Right atrium auricular region (tissue), 2 donors: ENCODE data around the gene UBE2E2. TPM values are rescaled to one million over a fixed set of nuclear protein-coding genes. Genes with fewer than 3 reads are reported as not detected.
"Not testable (repeated sequence)": the region's sequence is repeated elsewhere in the genome, so short reads cannot be mapped to it uniquely, and the experiment has no call there.

Experiments
- DNase-seq: peaks from one replicate; pipeline ENCODE4 v3.0.0-alpha.2; 2019; ENCODE audit warnings: low spot score
- H3K27ac ChIP-seq, 2 donors: fragments of 200-600 bp; sonication (generic); 1 replicate in 1 of 2; 2 replicates in 1 of 2; pipeline ENCODE4 v1.5.1; 2016 to 2019
- H3K27me3 ChIP-seq, 2 donors: fragments of 200-600 bp; sonication (generic); one replicate each; pipeline versions ENCODE4 v1.5.1 to v1.6.0; 2017 to 2019
- H3K36me3 ChIP-seq: fragments of 200-600 bp; sonication (generic); one replicate; pipeline ENCODE4 v1.5.1; 2016
- H3K4me1 ChIP-seq, 2 donors: fragments of 200-600 bp; sonication (generic); one replicate each; pipeline versions ENCODE4 v1.5.1 to v1.6.0; 2017 to 2019
- H3K4me3 ChIP-seq, 2 donors: fragments of 200-600 bp; sonication (generic); 1 replicate in 1 of 2; 2 replicates in 1 of 2; pipeline ENCODE4 v1.5.1; 2017 to 2019; ENCODE audit warnings: mild to moderate bottlenecking in 1 of 2, moderate library complexity in 1 of 2
- H3K9me3 ChIP-seq, 2 donors: fragments of 200-600 bp; sonication (generic); one replicate each; pipeline ENCODE4 v1.5.1; 2019
- total RNA-seq, 2 donors: library from RNA; depleted of rRNA; stranded (reverse); fragments of >200 nt; gene quantifications; one replicate each; pipeline ENCODE4 v1.1.0, GENCODE V29; 2016
- TF ChIP-seq, protein P1 (sequence below), 2 donors: fragments of 200-600 bp; sonication (generic); IDR thresholded peaks; one replicate each; pipeline ENCODE4 v1.5.1; 2019; ENCODE audit warnings: antibody characterized with exemption in 2 of 2

The UBE2E2 gene
- total RNA-seq, 2 donors from 2014 or later = 31.0 to 36.7 TPM

GRCh38 chr3:23333633-23334032 lies 130.5 kb downstream of the UBE2E2 start:
- no peaks in the 10 kb centered on the region for H3K27me3 ChIP-seq
- no peaks in the 10 kb centered on the region for H3K9me3 ChIP-seq
- no peak overlapping the region for H3K27ac ChIP-seq
- DNase-seq = no peak
- H3K4me1 ChIP-seq = peaks cover 0 to 6% of the 10 kb centered on the region in 2 donors
- TF ChIP-seq, protein P1, sequence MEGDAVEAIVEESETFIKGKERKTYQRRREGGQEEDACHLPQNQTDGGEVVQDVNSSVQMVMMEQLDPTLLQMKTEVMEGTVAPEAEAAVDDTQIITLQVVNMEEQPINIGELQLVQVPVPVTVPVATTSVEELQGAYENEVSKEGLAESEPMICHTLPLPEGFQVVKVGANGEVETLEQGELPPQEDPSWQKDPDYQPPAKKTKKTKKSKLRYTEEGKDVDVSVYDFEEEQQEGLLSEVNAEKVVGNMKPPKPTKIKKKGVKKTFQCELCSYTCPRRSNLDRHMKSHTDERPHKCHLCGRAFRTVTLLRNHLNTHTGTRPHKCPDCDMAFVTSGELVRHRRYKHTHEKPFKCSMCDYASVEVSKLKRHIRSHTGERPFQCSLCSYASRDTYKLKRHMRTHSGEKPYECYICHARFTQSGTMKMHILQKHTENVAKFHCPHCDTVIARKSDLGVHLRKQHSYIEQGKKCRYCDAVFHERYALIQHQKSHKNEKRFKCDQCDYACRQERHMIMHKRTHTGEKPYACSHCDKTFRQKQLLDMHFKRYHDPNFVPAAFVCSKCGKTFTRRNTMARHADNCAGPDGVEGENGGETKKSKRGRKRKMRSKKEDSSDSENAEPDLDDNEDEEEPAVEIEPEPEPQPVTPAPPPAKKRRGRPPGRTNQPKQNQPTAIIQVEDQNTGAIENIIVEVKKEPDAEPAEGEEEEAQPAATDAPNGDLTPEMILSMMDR (IDR thresholded peaks at IDR 0.05) = no peak
- no peak overlapping the region for H3K4me3 ChIP-seq
- no peaks in the 10 kb centered on the region for H3K36me3 ChIP-seq

GRCh38 chr3:23336853-23337252 lies 133.7 kb downstream of the UBE2E2 start:
- not testable (repeated sequence) for H3K27me3 ChIP-seq, H3K4me3 ChIP-seq, DNase-seq, H3K4me1 ChIP-seq, H3K9me3 ChIP-seq, H3K27ac ChIP-seq, H3K36me3 ChIP-seq

DNA sequence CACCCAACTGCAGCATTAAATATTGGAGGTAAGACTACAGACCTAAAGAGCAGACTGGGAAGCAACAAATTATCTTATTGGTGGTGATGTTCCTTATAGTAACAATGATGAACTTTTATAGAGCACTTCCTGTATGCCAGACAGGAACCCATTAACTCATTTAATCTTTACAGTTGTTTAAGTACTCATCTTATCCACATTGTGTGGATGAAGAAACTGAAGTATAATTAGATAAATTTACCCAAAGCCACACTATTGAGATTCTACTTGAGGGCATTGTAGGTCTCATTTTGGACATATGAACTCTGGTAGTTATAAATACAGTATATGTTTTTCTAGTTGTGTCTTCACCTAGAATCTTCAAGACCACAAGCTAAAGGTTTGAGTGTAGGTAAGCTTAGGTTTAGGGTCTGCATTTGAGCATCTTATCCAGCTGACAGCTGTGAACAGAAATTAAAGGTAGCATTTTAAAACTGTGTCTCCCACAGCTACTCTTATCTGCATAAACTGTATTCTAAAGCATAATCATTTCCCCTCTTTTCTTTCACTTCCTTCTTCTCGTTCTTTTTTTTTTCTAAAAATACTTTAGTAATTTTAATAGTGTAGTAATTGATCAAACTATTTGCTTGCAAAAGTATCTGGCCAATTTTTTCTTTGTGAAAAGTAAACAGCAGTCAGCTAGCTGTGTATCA lies 138.2 kb downstream of the UBE2E2 start:
- Histone ChIP-seq H3K4me1 (no peaks in the 10 kb centered on the region), H3K4me3 (no peak overlapping the region), H3K27ac (no peak overlapping the region), H3K9me3 (no peaks in the 10 kb centered on the region), H3K27me3 (no peaks in the 10 kb centered on the region), H3K36me3 (no peaks in the 10 kb centered on the region)
- TF ChIP-seq, protein P1 (IDR thresholded peaks at IDR 0.05) = no peak
- DNase-seq = no peak

DNA sequence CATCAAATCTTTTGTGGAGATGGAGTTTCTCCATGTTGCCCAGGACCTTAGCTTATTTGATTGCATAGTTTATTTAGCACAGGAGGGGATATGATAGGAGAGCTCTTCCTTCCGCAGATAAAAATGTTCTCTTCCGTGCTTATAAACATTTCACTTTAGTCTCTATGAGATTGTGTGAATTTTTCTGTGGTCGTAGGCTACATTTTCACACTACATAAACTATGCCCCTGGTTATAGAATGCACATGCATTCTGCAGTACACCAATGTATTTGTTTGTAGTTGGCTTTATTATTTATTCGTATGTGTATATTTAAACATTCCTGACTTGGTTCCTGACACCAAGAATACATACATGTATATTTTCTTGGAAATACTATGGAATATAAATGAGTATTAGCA lies 139.2 kb downstream of the UBE2E2 start:
- Histone ChIP-seq H3K27me3 (no peaks in the 10 kb centered on the region), H3K4me3 (no peak overlapping the region), H3K36me3 (no peaks in the 10 kb centered on the region), H3K27ac (no peak overlapping the region), H3K4me1 (no peaks in the 10 kb centered on the region), H3K9me3 (no peaks in the 10 kb centered on the region)
- TF ChIP-seq, protein P1 (IDR thresholded peaks at IDR 0.05) = no peak
- no peak for DNase-seq

GRCh38 chr3:23343509-23343908 lies 140.4 kb downstream of the UBE2E2 start:
- DNase-seq = no peak
- Histone ChIP-seq H3K36me3 (no peaks in the 10 kb centered on the region), H3K27ac (no peak overlapping the region), H3K9me3 (no peaks in the 10 kb centered on the region), H3K4me1 (no peaks in the 10 kb centered on the region), H3K27me3 (no peaks in the 10 kb centered on the region), H3K4me3 (no peak overlapping the region)
- TF ChIP-seq, protein P1 (IDR thresholded peaks at IDR 0.05) = no peak

- Histone ChIP-seq H3K27ac (no peak overlapping the region), H3K27me3 (no peaks in the 10 kb centered on the region), H3K4me3 (no peak overlapping the region), H3K36me3 (no peaks in the 10 kb centered on the region), H3K4me1 (no peaks in the 10 kb centered on the region), H3K9me3 (no peaks in the 10 kb centered on the region)
- TF ChIP-seq, protein P1 (IDR thresholded peaks at IDR 0.05) = no peak
- no peak for DNase-seq
Observed at GRCh38 chr3:23344886-23345285, 141.8 kb downstream of the UBE2E2 start.

GRCh38 chr3:23349444-23349843 lies 146.3 kb downstream of the UBE2E2 start:
- not testable (repeated sequence) for DNase-seq, H3K27me3 ChIP-seq, H3K4me3 ChIP-seq, H3K27ac ChIP-seq, H3K4me1 ChIP-seq, H3K36me3 ChIP-seq, H3K9me3 ChIP-seq
